Posterior cingulate gyrus (tissue), 11 donors: ENCODE data around the gene NBPF19.
"Not testable (repeated sequence)": the region's sequence is repeated elsewhere in the genome, so short reads cannot be mapped to it uniquely, and the experiment has no call there.

Source experiments
- DNase-seq, 10 donors: peaks; one replicate each; pipeline versions ENCODE4 v3.0.0 to v3.0.0-alpha.2; 2020 to 2021; ENCODE audit warnings: mixed read lengths in 3 of 10
- intact Hi-C: fragments of 100-400 bp; cut with DNase I; formaldehyde crosslinking; loops from one replicate; pipeline ENCODE4 v1.15.1; 2023

NBPF19 gene

GRCh38 chr1:149474745-149475144 lies at the start of gene NBPF19:
Gene NBPF19, plus strand, starts transcription at chr1:149475045. Its CDS starts 888 bp downstream, at chr1:149475933.
- intact Hi-C loops: not testable (repeated sequence)

GRCh38 chr1:149428317-149428716 lies 46.5 kb upstream of the NBPF19 start:
- intact Hi-C loops, DNase-seq: not testable (repeated sequence)

More at GRCh38 chr1:149474745-149475144, at the start of gene NBPF19:
- DNase-seq: not testable (repeated sequence)

- intact Hi-C loops: not testable (repeated sequence)
These were observed 29.4 kb upstream of the NBPF19 start for GRCh38 chr1:149445451-149445850.

GRCh38 chr1:149452196-149452595 lies 22.6 kb upstream of the NBPF19 start:
- intact Hi-C loops, DNase-seq: not testable (repeated sequence)

More at GRCh38 chr1:149445451-149445850, 29.4 kb upstream of the NBPF19 start:
- peak in 9 of 10 donors; percentile 12 to 89 (median 29) for DNase-seq

- DNase-seq, intact Hi-C loops: not testable (repeated sequence)
These were observed 22.2 kb upstream of the NBPF19 start for GRCh38 chr1:149452652-149453051.

GRCh38 chr1:149558350-149558825 lies 83.5 kb downstream of the NBPF19 start:
- DNase-seq: peak in 9 of 10 donors; percentile 13 to 91 (median 44)
- intact Hi-C loops: not testable (repeated sequence)

GRCh38 chr1:149561806-149562205 lies 87.0 kb downstream of the NBPF19 start:
- intact Hi-C loops: not testable (repeated sequence)
- peak in 1 of 10 donors; percentile 81 for DNase-seq

- DNase-seq, intact Hi-C loops: not testable (repeated sequence)
These were observed 90.6 kb downstream of the NBPF19 start for GRCh38 chr1:149565485-149565884.

- intact Hi-C loops, DNase-seq: not testable (repeated sequence)
These were observed 97.9 kb downstream of the NBPF19 start for GRCh38 chr1:149572763-149573162.

- peak in 1 of 10 donors; percentile 18 for DNase-seq
- intact Hi-C loops: not testable (repeated sequence)
These were observed 110.7 kb downstream of the NBPF19 start for GRCh38 chr1:149585592-149585991.
